Small intestine (tissue), 7 donors: Measurements from ENCODE around the gene FER1L5. TPM values are rescaled to one million over a fixed set of nuclear protein-coding genes. Genes with fewer than 3 reads are reported as not detected.

Experiments used
- DNase-seq, 2 donors: peaks; one replicate each; pipeline versions ENCODE4 v3.0.0 to v3.0.0-alpha.2; 2013
- FAIRE-seq: peaks from 2 replicates; lab custom pipeline; 2012; peaks lifted over from hg19 to GRCh38; lab: Jason Lieb, UNC
- H3K27ac ChIP-seq, 3 donors: one replicate each; pipeline ENCODE4 v1.5.1; 2013; ENCODE audit warnings: low read length in 2 of 3, mild to moderate bottlenecking in 2 of 3, control low read depth in 1 of 3, inconsistent platforms in 1 of 3, low read depth in 1 of 3, moderate library complexity in 1 of 3
- H3K27me3 ChIP-seq, 3 donors: one replicate each; pipeline ENCODE4 v1.6.1; 2013; ENCODE audit warnings: low read length in 3 of 3, inconsistent platforms in 1 of 3; ENCODE audit not compliant: control insufficient read depth in 3 of 3, insufficient read depth in 3 of 3
- H3K36me3 ChIP-seq, 3 donors: one replicate each; pipeline ENCODE4 v1.6.1; 2013; ENCODE audit warnings: low read length in 3 of 3, inconsistent platforms in 1 of 3, low read depth in 1 of 3, mild to moderate bottlenecking in 1 of 3, moderate library complexity in 1 of 3; ENCODE audit not compliant: control insufficient read depth in 3 of 3, insufficient read depth in 2 of 3
- H3K4me1 ChIP-seq, 3 donors: one replicate each; pipeline ENCODE4 v1.6.1; 2013; ENCODE audit warnings: low read length in 2 of 3, inconsistent platforms in 1 of 3, low read depth in 1 of 3, mild to moderate bottlenecking in 1 of 3, moderate library complexity in 1 of 3; ENCODE audit not compliant: control insufficient read depth in 3 of 3, insufficient read depth in 2 of 3
- H3K4me3 ChIP-seq, 3 donors: one replicate each; pipeline ENCODE4 v1.5.1; 2013; ENCODE audit warnings: low read length in 3 of 3, control low read depth in 1 of 3, inconsistent platforms in 1 of 3, low read depth in 1 of 3, mild to moderate bottlenecking in 1 of 3, moderate library complexity in 1 of 3
- H3K9me3 ChIP-seq, 2 donors: one replicate each; pipeline ENCODE4 v1.6.1; 2013; ENCODE audit warnings: low read depth in 1 of 2, low read length in 1 of 2; ENCODE audit not compliant: control insufficient read depth in 2 of 2, insufficient read depth in 1 of 2
- WGBS, 3 donors: extraction: QIAGEN DNeasy Blood & Tissue Kit; methylation state at CpG; one replicate each; pipeline ENCODE4 v1.1.7; 2013; 5-methylcytosine and 5-hydroxymethylcytosine counted together
- polyA plus RNA-seq, 4 donors: library from polyadenylated mRNA; stranded (reverse) in 3 of 4; unstranded in 1 of 4; fragments of 200-250 nt in 3 of 4; fragments of 120-200 nt in 1 of 4; gene quantifications; one replicate each; pipeline versions ENCODE4 v1.2.1 to v1.2.3, GENCODE V29; 2013
- donor health status: healthy with polysubstance abuse.
- donor health status: control.
- donor health status: control.
- donor health status: Bipolar disorder and iron deficiency.
- donor health status: healthy.

The FER1L5 gene
- polyA plus RNA-seq, 4 donors: 0.09 to 1.2 TPM; not detected in 2

GRCh38 chr2:96693286-96694200 is 51.0 kb downstream of the FER1L5 start:
- H3K27me3 ChIP-seq: no peaks in the 10 kb centered on the region
- 81 to 89% (median 83%) methylated on average over 14 of the region's 14 CpGs for WGBS, 3 donors
- no peaks in the 10 kb centered on the region for H3K9me3 ChIP-seq
- H3K4me3 ChIP-seq: no peak overlapping the region
- no peak overlapping the region for H3K27ac ChIP-seq
- peaks cover 0 to 24% (median 0%) of the 10 kb centered on the region in 3 donors for H3K36me3 ChIP-seq
- H3K4me1 ChIP-seq: no peaks in the 10 kb centered on the region
- no peak for FAIRE-seq
- DNase-seq: no peak

GRCh38 chr2:96694279-96694678 is 51.7 kb downstream of the FER1L5 start:
- no peak overlapping the region for H3K4me3 ChIP-seq
- no peaks in the 10 kb centered on the region for H3K4me1 ChIP-seq
- H3K27ac ChIP-seq: no peak overlapping the region
- 88 to 95% (median 90%) methylated on average over 8 of the region's 8 CpGs for WGBS, 3 donors
- DNase-seq (no peak), FAIRE-seq (no peak)
- peaks cover 0 to 30% (median 0%) of the 10 kb centered on the region in 3 donors for H3K36me3 ChIP-seq
- no peaks in the 10 kb centered on the region for H3K27me3 ChIP-seq
- no peaks in the 10 kb centered on the region for H3K9me3 ChIP-seq

GRCh38 chr2:96694816-96695455 is 52.4 kb downstream of the FER1L5 start:
- FAIRE-seq: no peak
- no peak for DNase-seq

GRCh38 chr2:96695602-96696001 is 53.0 kb downstream of the FER1L5 start:
- DNase-seq: no peak
- FAIRE-seq: no peak
- peaks cover 0 to 40% (median 0%) of the 10 kb centered on the region in 3 donors for H3K36me3 ChIP-seq
- WGBS, 3 donors: 83 to 90% (median 90%) methylated on average over 15 of the region's 15 CpGs
- H3K27me3 ChIP-seq: no peaks in the 10 kb centered on the region
- no peaks in the 10 kb centered on the region for H3K9me3 ChIP-seq
- H3K27ac ChIP-seq: no peak overlapping the region
- H3K4me3 ChIP-seq: no peak overlapping the region
- no peaks in the 10 kb centered on the region for H3K4me1 ChIP-seq

More at GRCh38 chr2:96694816-96695455, 52.4 kb downstream of the FER1L5 start:
- H3K36me3 ChIP-seq: peaks cover 0 to 33% (median 0%) of the 10 kb centered on the region in 3 donors
- H3K27me3 ChIP-seq: no peaks in the 10 kb centered on the region
- no peak overlapping the region for H3K27ac ChIP-seq
- no peaks in the 10 kb centered on the region for H3K4me1 ChIP-seq
- no peak overlapping the region for H3K4me3 ChIP-seq
- 83 to 84% (median 83%) methylated on average over 10 to 13 of the region's 13 CpGs for WGBS, 3 donors
- no peaks in the 10 kb centered on the region for H3K9me3 ChIP-seq

GRCh38 chr2:96697476-96697875 is 54.9 kb downstream of the FER1L5 start:
- 77 to 86% (median 82%) methylated on average over 2 of the region's 2 CpGs for WGBS, 3 donors
- Histone ChIP-seq H3K27me3 (no peaks in the 10 kb centered on the region), H3K36me3 (peaks cover 0 to 49% (median 0%) of the 10 kb centered on the region in 3 donors), H3K27ac (no peak overlapping the region), H3K4me1 (no peaks in the 10 kb centered on the region), H3K9me3 (no peaks in the 10 kb centered on the region), H3K4me3 (no peak overlapping the region)
- no peak for FAIRE-seq
- DNase-seq: no peak

GRCh38 chr2:96698221-96698861 is 55.8 kb downstream of the FER1L5 start:
- H3K27ac ChIP-seq: no peak overlapping the region
- H3K9me3 ChIP-seq: no peaks in the 10 kb centered on the region
- H3K4me3 ChIP-seq: no peak overlapping the region
- H3K27me3 ChIP-seq: no peaks in the 10 kb centered on the region
- peaks cover 0 to 58% (median 0%) of the 10 kb centered on the region in 3 donors for H3K36me3 ChIP-seq
- FAIRE-seq: no peak
- no peak for DNase-seq
- H3K4me1 ChIP-seq: no peaks in the 10 kb centered on the region
- WGBS, 3 donors: 92% methylated on average over 14 of the region's 14 CpGs

- H3K9me3 ChIP-seq: no peaks in the 10 kb centered on the region
- H3K27ac ChIP-seq: no peak overlapping the region
- WGBS, 3 donors: 94 to 100% (median 95%) methylated on average over 6 of the region's 6 CpGs
- no peaks in the 10 kb centered on the region for H3K4me1 ChIP-seq
- no peak overlapping the region for H3K4me3 ChIP-seq
- FAIRE-seq (no peak), DNase-seq (no peak)
- H3K36me3 ChIP-seq: peaks cover 0 to 61% (median 0%) of the 10 kb centered on the region in 3 donors
- H3K27me3 ChIP-seq: no peaks in the 10 kb centered on the region
These were observed 56.5 kb downstream of the FER1L5 start for GRCh38 chr2:96699021-96699420.

- Histone ChIP-seq H3K4me1 (no peaks in the 10 kb centered on the region), H3K4me3 (no peak overlapping the region), H3K36me3 (peaks cover 0 to 62% (median 2%) of the 10 kb centered on the region in 3 donors), H3K9me3 (no peaks in the 10 kb centered on the region), H3K27me3 (no peaks in the 10 kb centered on the region), H3K27ac (no peak overlapping the region)
- 72 to 83% (median 79%) methylated on average over 9 of the region's 9 CpGs for WGBS, 3 donors
- no peak for FAIRE-seq
- no peak for DNase-seq
These were observed 57.1 kb downstream of the FER1L5 start for GRCh38 chr2:96699621-96700020.
